Stomach smooth muscle (tissue), 2 donors: Measurements from ENCODE around the gene IRF3.

ENCODE experiments used
- H3K27ac ChIP-seq: one replicate; pipeline ENCODE4 v1.7.0; 2013; ENCODE audit warnings: mild to moderate bottlenecking, low read length, inconsistent platforms
- H3K27me3 ChIP-seq, 2 donors: one replicate each; pipeline ENCODE4 v1.7.0; 2013; ENCODE audit warnings: low read length in 2 of 2; ENCODE audit not compliant: insufficient read depth in 2 of 2, control insufficient read depth in 1 of 2
- H3K36me3 ChIP-seq, 2 donors: one replicate each; pipeline ENCODE4 v1.7.0; 2013; ENCODE audit warnings: low read length in 2 of 2; ENCODE audit not compliant: control insufficient read depth in 2 of 2, insufficient read depth in 2 of 2
- H3K4me1 ChIP-seq: one replicate; pipeline ENCODE4 v1.7.0; 2013; ENCODE audit warnings: low read length; ENCODE audit not compliant: control insufficient read depth, insufficient read depth
- H3K4me3 ChIP-seq, 2 donors: one replicate each; pipeline ENCODE4 v1.7.0; 2013; ENCODE audit warnings: low read length in 2 of 2
- H3K9ac ChIP-seq, 2 donors: one replicate each; pipeline ENCODE4 v1.7.0; 2013; ENCODE audit warnings: low read length in 2 of 2, mild to moderate bottlenecking in 1 of 2
- H3K9me3 ChIP-seq, 2 donors: one replicate each; pipeline ENCODE4 v1.7.0; 2013; ENCODE audit warnings: low read length in 2 of 2; ENCODE audit not compliant: control insufficient read depth in 2 of 2
- donor health status: healthy.
- donor health status: Pancreatic carcinoma.

The IRF3 gene

DNA sequence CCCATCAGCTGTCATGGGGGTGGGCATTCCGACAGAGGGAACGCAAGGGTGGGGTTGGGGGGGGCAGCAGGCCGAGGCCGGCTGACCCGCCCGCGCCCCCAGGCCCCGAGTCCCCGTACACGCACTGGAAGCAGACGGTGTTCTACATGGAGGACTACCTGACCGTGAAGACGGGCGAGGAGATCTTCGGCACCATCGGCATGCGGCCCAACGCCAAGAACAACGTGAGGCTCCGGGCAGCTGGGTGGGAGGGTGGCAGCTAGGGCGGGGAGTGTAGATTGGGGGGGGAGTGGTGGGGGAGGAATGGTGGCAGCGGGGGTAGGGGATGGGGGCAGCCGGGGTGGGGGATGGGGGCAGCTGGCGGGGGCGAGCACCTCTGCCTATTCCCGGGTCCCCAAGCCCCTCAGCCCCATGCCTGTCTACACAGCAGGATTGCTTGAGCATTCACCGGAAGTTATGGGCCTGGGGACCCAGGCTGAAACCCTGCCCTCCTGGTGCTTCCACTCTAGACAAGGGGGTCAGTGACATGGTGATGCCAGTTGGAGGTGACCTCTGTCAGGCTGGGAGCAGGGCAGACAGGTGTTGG lies 20.9 kb upstream of the IRF3 start:
- peaks cover 39 to 46% of the 10 kb centered on the region in 2 donors for H3K36me3 ChIP-seq
- H3K27me3 ChIP-seq: peaks cover 10 to 21% of the 10 kb centered on the region in 2 donors
- H3K9ac ChIP-seq: no peak overlapping the region
- peaks cover 23% of the 10 kb centered on the region for H3K4me1 ChIP-seq
- no peak overlapping the region for H3K27ac ChIP-seq
- H3K9me3 ChIP-seq: no peaks in the 10 kb centered on the region
- H3K4me3 ChIP-seq: no peak overlapping the region

- Histone ChIP-seq H3K27me3 (peaks cover 10 to 20% of the 10 kb centered on the region in 2 donors), H3K36me3 (peaks cover 39 to 46% of the 10 kb centered on the region in 2 donors), H3K27ac (no peak overlapping the region), H3K4me1 (peaks cover 20% of the 10 kb centered on the region), H3K9me3 (no peaks in the 10 kb centered on the region), H3K9ac (no peak overlapping the region), H3K4me3 (no peak overlapping the region)
Observed at GRCh38 chr19:49685845-49686332, 20.2 kb upstream of the IRF3 start.

- Histone ChIP-seq H3K4me3 (no peak overlapping the region), H3K36me3 (peaks cover 39 to 46% of the 10 kb centered on the region in 2 donors), H3K4me1 (peaks cover 20% of the 10 kb centered on the region), H3K9me3 (no peaks in the 10 kb centered on the region), H3K9ac (no peak overlapping the region), H3K27ac (no peak overlapping the region), H3K27me3 (peaks cover 7 to 14% of the 10 kb centered on the region in 2 donors)
Observed at GRCh38 chr19:49684983-49685553, 19.4 kb upstream of the IRF3 start.

GRCh38 chr19:49684251-49684982 lies 18.8 kb upstream of the IRF3 start:
- peaks cover 17% of the 10 kb centered on the region for H3K4me1 ChIP-seq
- H3K9me3 ChIP-seq: no peaks in the 10 kb centered on the region
- peaks cover 39 to 46% of the 10 kb centered on the region in 2 donors for H3K36me3 ChIP-seq
- peaks cover 4 to 7% of the 10 kb centered on the region in 2 donors for H3K27me3 ChIP-seq
- H3K27ac ChIP-seq: no peak overlapping the region
- no peak overlapping the region for H3K9ac ChIP-seq
- no peak overlapping the region for H3K4me3 ChIP-seq

DNA sequence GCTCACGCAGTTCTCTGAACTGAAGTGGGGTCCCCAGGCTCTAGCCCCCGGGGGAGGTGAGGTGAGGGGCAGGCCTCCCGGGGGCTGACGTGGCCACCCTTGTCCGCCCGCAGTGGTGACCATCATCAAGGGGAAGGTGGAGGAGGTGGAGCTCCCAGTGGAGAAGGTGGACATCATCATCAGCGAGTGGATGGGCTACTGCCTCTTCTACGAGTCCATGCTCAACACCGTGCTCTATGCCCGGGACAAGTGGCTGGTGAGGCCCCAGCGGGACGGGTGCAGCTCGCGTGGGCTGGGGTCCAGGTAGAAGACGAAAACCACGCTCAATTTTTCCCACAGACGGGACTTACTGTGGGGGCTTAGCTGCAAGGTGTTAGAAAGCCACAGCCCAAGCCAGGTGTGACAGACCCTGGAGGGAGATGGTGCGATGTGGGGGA lies 18.2 kb upstream of the IRF3 start:
- no peaks in the 10 kb centered on the region for H3K9me3 ChIP-seq
- H3K4me1 ChIP-seq: peaks cover 20% of the 10 kb centered on the region
- peaks cover 0 to 1% of the 10 kb centered on the region in 2 donors for H3K27me3 ChIP-seq
- H3K9ac ChIP-seq: no peak overlapping the region
- no peak overlapping the region for H3K4me3 ChIP-seq
- no peak overlapping the region for H3K27ac ChIP-seq
- H3K36me3 ChIP-seq: peaks cover 39 to 46% of the 10 kb centered on the region in 2 donors

DNA sequence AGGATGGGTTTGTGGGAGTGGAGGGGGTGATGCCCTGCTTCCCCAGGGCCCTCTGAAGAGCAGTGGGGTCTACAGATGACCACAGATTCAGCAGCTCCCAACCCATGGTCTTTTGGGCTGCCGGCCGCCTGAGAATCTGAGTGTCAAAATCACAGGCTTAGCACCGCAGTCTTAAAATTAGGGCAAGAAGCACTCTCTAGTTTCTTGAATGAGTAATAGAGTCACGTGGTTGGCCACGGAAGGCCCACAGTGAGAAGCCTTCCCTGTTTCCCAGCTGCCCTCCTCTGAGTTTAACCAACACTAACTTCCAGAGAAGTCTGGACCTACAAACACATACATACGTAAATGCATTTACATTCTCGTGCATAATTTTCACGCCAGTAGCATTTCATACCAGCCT lies 16.6 kb upstream of the IRF3 start:
- H3K27me3 ChIP-seq: no peaks in the 10 kb centered on the region
- no peak overlapping the region for H3K27ac ChIP-seq

DNA sequence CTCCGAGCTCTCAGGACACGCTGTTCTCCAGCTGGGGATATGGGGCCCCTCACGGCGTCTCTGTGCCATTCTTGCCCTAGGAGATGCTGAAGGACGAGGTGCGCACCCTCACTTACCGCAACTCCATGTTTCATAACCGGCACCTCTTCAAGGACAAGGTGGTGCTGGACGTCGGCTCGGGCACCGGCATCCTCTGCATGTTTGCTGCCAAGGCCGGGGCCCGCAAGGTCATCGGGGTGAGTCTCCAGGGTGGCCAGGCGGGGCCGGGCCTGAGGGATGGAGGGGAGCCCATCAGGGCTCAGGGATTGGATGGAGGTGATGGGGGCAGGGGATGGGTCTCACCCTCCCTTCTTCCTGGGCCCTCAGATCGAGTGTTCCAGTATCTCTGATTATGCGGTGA lies 16.2 kb upstream of the IRF3 start:
- Histone ChIP-seq H3K27ac (no peak overlapping the region), H3K9me3 (no peaks in the 10 kb centered on the region), H3K27me3 (no peaks in the 10 kb centered on the region), H3K36me3 (peaks cover 35 to 41% of the 10 kb centered on the region in 2 donors), H3K9ac (no peak overlapping the region), H3K4me1 (peaks cover 30% of the 10 kb centered on the region), H3K4me3 (no peak overlapping the region)

More for the DNA sequence above, 16.6 kb upstream of the IRF3 start:
- Histone ChIP-seq H3K9me3 (no peaks in the 10 kb centered on the region), H3K4me1 (peaks cover 30% of the 10 kb centered on the region), H3K4me3 (no peak overlapping the region), H3K36me3 (peaks cover 39 to 41% of the 10 kb centered on the region in 2 donors), H3K9ac (no peak overlapping the region)

DNA sequence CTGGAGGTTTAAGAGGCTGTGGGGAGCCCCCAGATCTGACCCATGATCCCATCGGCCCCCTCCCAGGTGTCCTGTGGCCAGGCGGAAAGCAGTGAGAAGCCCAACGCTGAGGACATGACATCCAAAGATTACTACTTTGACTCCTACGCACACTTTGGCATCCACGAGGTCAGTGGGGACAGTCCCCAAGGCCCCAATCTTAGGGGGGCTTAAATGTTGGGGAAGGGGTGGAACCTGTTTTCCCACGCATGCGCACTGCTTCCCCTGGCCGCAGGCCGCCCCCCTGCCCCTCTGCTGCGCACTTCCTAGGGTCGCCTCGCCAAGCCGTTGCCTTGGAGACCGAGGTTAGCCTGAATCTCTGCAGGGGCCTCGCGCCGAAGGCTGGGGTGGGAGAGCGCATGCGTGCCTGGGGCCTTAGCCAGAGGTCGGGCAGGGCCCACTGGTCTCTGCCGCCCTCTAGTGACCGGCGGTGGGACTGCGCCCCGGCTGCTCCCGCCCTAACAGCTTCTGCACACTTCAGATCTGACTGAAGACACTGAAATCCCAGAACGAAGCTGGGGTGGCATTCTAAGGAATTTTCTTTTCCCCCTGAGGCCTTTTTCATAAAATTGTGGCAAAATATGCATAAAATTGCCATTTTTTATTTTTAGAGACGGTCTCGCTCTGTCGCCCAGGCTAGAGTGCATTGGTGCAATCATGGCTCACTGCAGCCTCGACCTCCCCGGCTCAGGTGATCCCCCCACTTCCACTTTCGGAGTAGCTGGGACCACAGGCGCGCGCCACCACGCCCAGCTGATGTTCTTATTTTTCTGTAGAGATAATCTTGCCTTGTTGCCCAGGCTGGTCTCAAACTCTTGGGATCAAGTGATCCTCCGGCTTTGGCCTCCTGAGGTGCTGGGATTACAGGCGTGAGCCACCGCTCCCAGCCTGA lies 15.0 kb upstream of the IRF3 start:
- no peaks in the 10 kb centered on the region for H3K9me3 ChIP-seq
- no peaks in the 10 kb centered on the region for H3K27me3 ChIP-seq
- H3K36me3 ChIP-seq: peaks cover 30 to 33% of the 10 kb centered on the region in 2 donors
- peak overlapping the region; percentile 53 for H3K27ac ChIP-seq
- H3K4me1 ChIP-seq: peaks cover 33% of the 10 kb centered on the region
- peak overlapping the region; percentile 40 for H3K4me3 ChIP-seq
- peak overlapping the region in 1 of 2 donors; percentile 23 for H3K9ac ChIP-seq

DNA sequence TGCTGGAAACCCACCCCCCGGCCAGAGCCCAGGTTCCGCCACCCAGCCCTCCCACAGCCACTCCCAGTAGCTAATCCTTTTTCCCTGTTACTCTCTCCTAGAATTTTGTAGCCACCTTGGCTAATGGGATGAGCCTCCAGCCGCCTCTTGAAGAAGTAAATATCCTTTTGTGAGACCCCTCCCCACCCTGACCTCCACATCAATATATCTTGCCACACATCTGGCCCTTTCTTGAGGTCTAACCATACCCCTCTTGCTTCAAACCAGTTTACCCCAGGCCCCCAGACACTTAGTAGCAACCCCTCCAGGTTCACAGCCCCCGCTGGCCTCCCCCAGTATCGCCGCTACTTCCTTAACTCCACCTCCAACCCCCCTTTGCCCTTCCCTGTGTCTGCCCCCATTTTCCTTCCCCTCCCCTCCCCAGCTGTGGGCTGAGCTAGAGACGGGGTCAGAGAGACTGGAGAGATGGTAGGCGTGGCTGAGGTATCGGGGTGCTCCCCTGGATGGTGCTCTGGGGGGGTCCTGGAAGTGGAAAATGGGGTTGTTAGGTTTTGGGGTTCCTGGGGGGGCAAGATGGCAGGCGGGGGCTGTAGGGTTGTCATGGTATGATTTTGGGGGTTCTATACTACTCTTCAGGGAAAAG lies 14.2 kb upstream of the IRF3 start:
- H3K27me3 ChIP-seq: no peaks in the 10 kb centered on the region
- peak overlapping the region; percentile 53 for H3K27ac ChIP-seq
- peaks cover 33% of the 10 kb centered on the region for H3K4me1 ChIP-seq
- H3K9ac ChIP-seq: no peak overlapping the region
- peaks cover 23 to 26% of the 10 kb centered on the region in 2 donors for H3K36me3 ChIP-seq
- no peaks in the 10 kb centered on the region for H3K9me3 ChIP-seq
- peak overlapping the region; percentile 40 for H3K4me3 ChIP-seq
